GM18951 (cell line): Measurements from ENCODE around the gene ADAMTS3.
"Not testable (repeated sequence)": the region's sequence is repeated elsewhere in the genome, so short reads cannot be mapped to it uniquely, and the experiment has no call there.

Experiments used
- POLR2A ChIP-seq: IDR thresholded peaks from 4 replicates; pipeline ENCODE4 v1.6.1; 2011; ENCODE audit warnings: mild to moderate bottlenecking; ENCODE audit not compliant: insufficient read length, insufficient read depth; ENCODE audit errors: extremely low read depth
- in situ Hi-C: fragments of 300-500 bp; cut with MboI; formaldehyde crosslinking; loops from one replicate; pipeline ENCODE4 v1.12.0; 2022; ENCODE audit warnings: low sequenced_read_pairs, mixed read lengths, inconsistent platforms; ENCODE audit not compliant: unreplicated experiment

The ADAMTS3 gene

GRCh38 chr4:72567821-72568675 is 973 bp downstream of the ADAMTS3 start:
- no peak for TF ChIP-seq POLR2A
- in situ Hi-C loops: no loop called here

- in situ Hi-C loops: no loop called here
- no peak for TF ChIP-seq POLR2A
These were observed 2.0 kb downstream of the ADAMTS3 start for GRCh38 chr4:72567036-72567435.

GRCh38 chr4:72566464-72566972 is 2.5 kb downstream of the ADAMTS3 start:
- in situ Hi-C loops: no loop called here
- no peak for TF ChIP-seq POLR2A

GRCh38 chr4:72564789-72565188 is 4.2 kb downstream of the ADAMTS3 start:
- in situ Hi-C loops: no loop called here

GRCh38 chr4:72564184-72564583 is 4.8 kb downstream of the ADAMTS3 start:
- TF ChIP-seq POLR2A: no peak
- in situ Hi-C loops: no loop called here

More at GRCh38 chr4:72564789-72565188, 4.2 kb downstream of the ADAMTS3 start:
- TF ChIP-seq POLR2A: no peak

DNA sequence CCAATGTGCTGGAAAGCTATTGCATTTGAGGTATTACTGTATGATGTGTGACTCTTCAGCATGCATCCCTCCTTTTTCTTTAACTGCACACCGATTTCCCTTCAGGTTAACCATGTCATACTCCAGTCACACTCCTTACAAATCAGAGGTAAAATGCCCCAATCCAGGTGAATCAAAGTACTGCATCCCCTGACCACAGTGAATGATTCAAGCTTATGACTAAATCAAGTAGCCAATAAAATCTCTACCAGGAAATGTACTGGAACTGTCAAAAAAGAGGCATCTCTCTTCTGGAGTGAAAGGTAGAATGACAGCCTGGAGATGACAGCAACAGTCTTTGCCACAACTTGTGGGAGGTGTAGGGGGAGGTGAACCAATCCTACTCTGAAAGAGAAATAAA is 10.4 kb downstream of the ADAMTS3 start:
- no peak for TF ChIP-seq POLR2A
- in situ Hi-C loops: no loop called here

DNA sequence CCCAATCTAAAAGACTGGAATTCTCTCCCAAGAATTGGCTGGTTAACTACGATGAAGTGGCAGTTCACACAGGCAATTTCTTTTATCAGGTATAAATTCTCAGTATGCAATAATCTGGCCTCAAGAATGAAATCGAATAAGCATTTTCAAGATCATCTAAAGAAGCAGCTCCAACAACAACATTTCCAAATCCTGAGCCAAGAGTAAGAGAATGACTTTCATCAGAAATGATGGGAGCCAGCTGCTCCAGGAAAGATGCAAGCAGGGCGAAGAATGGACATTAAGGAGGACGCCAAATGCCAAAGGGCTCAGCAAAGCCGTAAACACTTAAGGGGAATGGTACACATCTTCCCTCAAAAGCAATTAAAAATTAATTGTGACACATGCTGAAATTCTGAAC is 12.0 kb downstream of the ADAMTS3 start:
- no peak for TF ChIP-seq POLR2A
- in situ Hi-C loops: no loop called here

GRCh38 chr4:72555377-72555831 is 13.6 kb downstream of the ADAMTS3 start:
- no peak for TF ChIP-seq POLR2A
- in situ Hi-C loops: no loop called here

DNA sequence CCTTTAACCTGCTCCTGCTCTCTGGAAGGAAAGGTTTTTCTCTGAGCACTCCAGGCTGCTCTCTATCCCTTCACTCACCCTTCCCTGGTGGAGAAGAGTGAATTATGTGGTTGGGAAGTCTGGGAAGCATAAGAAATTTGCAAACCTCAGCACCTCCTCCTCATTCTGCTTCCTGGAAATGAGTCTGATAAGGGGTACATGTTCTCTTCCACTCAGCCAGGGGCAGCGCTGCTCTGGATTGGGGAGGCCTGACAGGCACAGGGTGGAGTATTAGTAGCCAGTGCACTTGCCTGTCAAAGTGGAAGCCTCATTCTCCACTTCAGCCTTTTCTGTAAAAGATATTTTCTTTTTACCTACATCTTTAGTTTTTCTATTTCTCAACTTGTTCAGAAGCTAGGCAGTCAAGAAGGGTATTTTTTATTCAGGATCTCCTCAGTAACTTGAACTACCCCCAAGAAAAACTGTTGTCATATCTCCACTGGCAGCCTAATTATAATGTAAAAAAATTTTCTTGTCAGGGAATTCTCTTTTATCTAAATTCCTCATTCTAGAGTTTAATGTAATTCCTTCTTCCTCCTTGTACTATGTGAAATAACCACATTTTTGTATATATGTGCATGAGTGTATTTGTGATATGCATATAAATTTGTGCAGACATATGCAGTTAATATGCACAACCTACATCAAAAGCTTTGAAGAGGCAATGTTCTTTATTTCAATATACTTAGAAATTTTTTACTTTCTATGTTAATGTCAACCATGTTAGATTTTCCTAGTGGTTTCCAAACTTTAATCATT is 15.3 kb downstream of the ADAMTS3 start:
- in situ Hi-C loops: no loop called here
- no peak for TF ChIP-seq POLR2A

DNA sequence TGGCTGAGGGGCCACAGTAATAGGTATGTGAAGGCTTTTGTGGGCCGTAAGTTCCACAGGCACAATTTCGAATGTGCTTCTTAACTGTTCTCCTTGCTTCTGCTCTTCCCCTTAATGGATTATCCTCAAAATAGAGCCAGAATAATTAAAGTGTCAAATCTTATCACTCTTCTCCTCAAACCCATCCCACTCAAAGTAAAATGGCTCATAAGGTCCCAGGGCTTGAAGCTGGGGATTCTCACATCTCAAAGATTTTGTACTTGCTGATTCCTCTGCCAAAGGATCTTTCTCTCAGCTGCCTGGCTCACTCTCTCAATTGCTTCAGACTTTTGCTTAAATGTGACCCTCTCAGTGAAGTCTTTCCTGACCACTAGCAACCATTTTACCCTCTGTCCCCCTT is 16.6 kb downstream of the ADAMTS3 start:
- no peak for TF ChIP-seq POLR2A
- in situ Hi-C loops: no loop called here

- TF ChIP-seq POLR2A: no peak
- in situ Hi-C loops: no loop called here
These were observed 22.6 kb downstream of the ADAMTS3 start for GRCh38 chr4:72546456-72546855.

- in situ Hi-C loops: not testable (repeated sequence)
These were observed 28.3 kb downstream of the ADAMTS3 start for GRCh38 chr4:72540694-72541093.

DNA sequence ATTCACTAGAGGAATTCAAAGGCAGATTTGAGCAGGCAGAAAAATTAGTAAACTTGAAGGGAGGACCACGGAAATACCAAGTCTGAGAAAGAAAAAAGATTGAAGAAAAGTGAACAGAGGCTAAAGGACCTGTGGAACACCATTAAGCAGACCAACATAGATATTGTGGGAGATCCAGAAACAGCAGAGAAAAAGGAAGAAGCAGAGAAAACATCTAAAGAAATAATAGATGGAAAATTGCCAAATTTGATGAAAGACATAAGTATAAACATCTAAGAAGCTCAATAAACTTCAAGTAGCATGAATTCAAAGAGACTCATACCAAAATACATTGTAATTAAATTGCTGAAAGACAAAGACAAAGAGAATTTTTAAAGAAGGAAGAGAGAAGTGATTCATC is 31.0 kb downstream of the ADAMTS3 start:
- no peak for TF ChIP-seq POLR2A
- in situ Hi-C loops: no loop called here
